ENCODE results near the gene FAM120A.

Gene FAM120A

GRCh38 chr9:93566408-93567270 is 115.2 kb downstream of the FAM120A start:
- H3K27ac ChIP-seq: peak overlapping the region; percentile 72
- in situ Hi-C loops (cut with HindIII; ENCODE audit: low pct_ligation_motif_present, low sequenced_read_pairs): no loop called here
- no peaks in the 10 kb centered on the region for H3K27me3 ChIP-seq (replicated peaks)
- H3K36me3 ChIP-seq (replicated peaks): peaks cover 29% of the 10 kb centered on the region
- H3K4me3 ChIP-seq (ENCODE audit: low read depth, low read length): peak overlapping the region; percentile 63
- peak; percentile 93 for DNase-seq
- TF ChIP-seq, protein P1, sequence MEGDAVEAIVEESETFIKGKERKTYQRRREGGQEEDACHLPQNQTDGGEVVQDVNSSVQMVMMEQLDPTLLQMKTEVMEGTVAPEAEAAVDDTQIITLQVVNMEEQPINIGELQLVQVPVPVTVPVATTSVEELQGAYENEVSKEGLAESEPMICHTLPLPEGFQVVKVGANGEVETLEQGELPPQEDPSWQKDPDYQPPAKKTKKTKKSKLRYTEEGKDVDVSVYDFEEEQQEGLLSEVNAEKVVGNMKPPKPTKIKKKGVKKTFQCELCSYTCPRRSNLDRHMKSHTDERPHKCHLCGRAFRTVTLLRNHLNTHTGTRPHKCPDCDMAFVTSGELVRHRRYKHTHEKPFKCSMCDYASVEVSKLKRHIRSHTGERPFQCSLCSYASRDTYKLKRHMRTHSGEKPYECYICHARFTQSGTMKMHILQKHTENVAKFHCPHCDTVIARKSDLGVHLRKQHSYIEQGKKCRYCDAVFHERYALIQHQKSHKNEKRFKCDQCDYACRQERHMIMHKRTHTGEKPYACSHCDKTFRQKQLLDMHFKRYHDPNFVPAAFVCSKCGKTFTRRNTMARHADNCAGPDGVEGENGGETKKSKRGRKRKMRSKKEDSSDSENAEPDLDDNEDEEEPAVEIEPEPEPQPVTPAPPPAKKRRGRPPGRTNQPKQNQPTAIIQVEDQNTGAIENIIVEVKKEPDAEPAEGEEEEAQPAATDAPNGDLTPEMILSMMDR (IDR thresholded peaks at IDR 0.05; ENCODE audit: low read depth, low read length, missing control alignments): peak; percentile 87

DNA sequence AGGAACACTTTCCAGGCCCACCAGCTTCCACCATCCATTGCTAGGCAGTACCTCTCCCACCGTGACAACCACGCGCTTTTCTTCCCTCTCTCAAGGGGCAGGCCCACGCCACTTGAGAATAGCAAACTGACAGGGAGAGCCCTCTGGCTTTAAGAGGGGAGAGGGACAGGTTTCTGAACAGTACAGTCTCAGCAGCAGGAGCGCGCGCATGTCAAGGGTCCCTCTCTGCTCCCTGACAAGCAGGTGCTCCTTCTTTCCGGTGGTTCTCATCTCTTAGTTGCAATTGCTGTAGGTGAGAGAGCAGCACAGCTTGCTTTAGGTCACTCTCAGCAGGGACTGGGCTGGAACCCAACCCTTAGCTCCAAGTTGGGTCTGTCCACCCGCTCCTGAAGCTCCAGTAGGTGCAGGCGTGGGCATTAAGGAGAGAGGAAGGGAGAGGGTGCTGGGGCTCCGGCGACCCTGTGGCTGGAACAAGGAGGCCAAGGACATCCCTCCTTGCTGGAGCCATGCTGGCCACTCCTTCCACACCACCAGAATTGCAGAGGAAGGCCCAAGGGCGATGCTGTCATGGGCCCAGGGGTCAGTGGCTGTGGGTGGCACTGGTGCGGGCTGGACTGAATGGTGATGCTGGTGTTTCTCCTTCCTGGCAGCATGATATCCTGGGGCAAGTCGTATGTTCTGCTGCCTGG is 115.9 kb downstream of the FAM120A start:
- peak overlapping the region; percentile 63 for H3K4me3 ChIP-seq (ENCODE audit: low read depth, low read length)
- in situ Hi-C loops (cut with HindIII; ENCODE audit: low pct_ligation_motif_present, low sequenced_read_pairs): no loop called here
- DNase-seq: no peak
- TF ChIP-seq, protein P1 (IDR thresholded peaks at IDR 0.05; ENCODE audit: low read depth, low read length, missing control alignments): no peak
- no peaks in the 10 kb centered on the region for H3K27me3 ChIP-seq (replicated peaks)
- H3K36me3 ChIP-seq (replicated peaks): peaks cover 21% of the 10 kb centered on the region
- H3K27ac ChIP-seq: peak overlapping the region; percentile 72

GRCh38 chr9:93568169-93568568 is 116.7 kb downstream of the FAM120A start:
- Histone ChIP-seq H3K36me3 (replicated peaks) (peaks cover 14% of the 10 kb centered on the region), H3K4me3 (ENCODE audit: low read depth, low read length) (no peak overlapping the region), H3K27ac (no peak overlapping the region), H3K27me3 (replicated peaks) (no peaks in the 10 kb centered on the region)
- DNase-seq: no peak
- in situ Hi-C loops (cut with HindIII; ENCODE audit: low pct_ligation_motif_present, low sequenced_read_pairs): no loop called here
- TF ChIP-seq, protein P1 (IDR thresholded peaks at IDR 0.05; ENCODE audit: low read depth, low read length, missing control alignments): no peak

DNA sequence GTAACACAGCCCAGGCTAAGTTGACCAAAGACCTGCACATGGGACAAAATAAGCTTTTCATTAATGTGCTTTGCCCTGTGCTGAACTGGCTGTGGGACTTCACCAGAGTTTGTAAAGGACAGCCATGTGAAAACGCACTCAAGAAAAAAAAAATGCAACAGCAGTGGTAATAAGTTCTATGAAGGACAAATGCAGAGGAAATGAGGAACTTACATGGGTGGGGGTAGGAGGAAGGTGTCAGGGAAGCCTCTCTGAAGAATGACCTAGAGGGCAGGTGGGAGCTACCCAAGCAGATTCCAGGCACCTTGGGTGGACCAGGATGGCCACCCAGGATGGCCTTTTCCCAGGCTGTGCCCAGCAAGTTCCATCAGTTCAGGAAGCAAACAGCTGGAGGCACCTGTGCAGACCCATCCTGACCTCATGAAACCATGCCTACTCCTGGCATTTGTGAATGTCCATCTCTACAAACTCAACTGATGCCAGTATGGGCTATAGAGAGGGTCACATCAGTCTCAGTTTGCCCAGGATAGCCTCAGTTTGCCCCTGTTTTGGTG is 118.2 kb downstream of the FAM120A start:
- Histone ChIP-seq H3K4me3 (ENCODE audit: low read depth, low read length) (no peak overlapping the region), H3K27ac (no peak overlapping the region), H3K36me3 (replicated peaks) (no peaks in the 10 kb centered on the region), H3K27me3 (replicated peaks) (no peaks in the 10 kb centered on the region)
- TF ChIP-seq, protein P1 (IDR thresholded peaks at IDR 0.05; ENCODE audit: low read depth, low read length, missing control alignments): no peak
- DNase-seq: no peak
- in situ Hi-C loops (cut with HindIII; ENCODE audit: low pct_ligation_motif_present, low sequenced_read_pairs): no loop called here

GRCh38 chr9:93572221-93572620 is 120.7 kb downstream of the FAM120A start:
- in situ Hi-C loops (cut with HindIII; ENCODE audit: low pct_ligation_motif_present, low sequenced_read_pairs): no loop called here
- TF ChIP-seq, protein P1 (IDR thresholded peaks at IDR 0.05; ENCODE audit: low read depth, low read length, missing control alignments): no peak
- DNase-seq: no peak
- Histone ChIP-seq H3K4me3 (ENCODE audit: low read depth, low read length) (no peak overlapping the region), H3K27ac (no peak overlapping the region), H3K36me3 (replicated peaks) (no peaks in the 10 kb centered on the region), H3K27me3 (replicated peaks) (no peaks in the 10 kb centered on the region)

Measured in brain microvascular endothelial cell (primary cell).